Rectal smooth muscle tissue (tissue), 1 donor: Measurements from ENCODE around the gene MPO.

ENCODE experiments used
- H3K27ac ChIP-seq: one replicate; pipeline ENCODE4 v1.7.0; 2013; ENCODE audit warnings: low read depth, low read length, inconsistent platforms
- H3K27me3 ChIP-seq: one replicate; pipeline ENCODE4 v1.7.0; 2013; ENCODE audit warnings: low read length; ENCODE audit not compliant: control insufficient read depth, insufficient read depth
- H3K36me3 ChIP-seq: one replicate; pipeline ENCODE4 v1.7.0; 2013; ENCODE audit warnings: low read length; ENCODE audit not compliant: control insufficient read depth, insufficient read depth
- H3K4me1 ChIP-seq: one replicate; pipeline ENCODE4 v1.7.0; 2013; ENCODE audit warnings: low read length; ENCODE audit not compliant: control insufficient read depth, insufficient read depth
- H3K4me3 ChIP-seq: one replicate; pipeline ENCODE4 v1.7.0; 2013; ENCODE audit warnings: low read length
- H3K9ac ChIP-seq: one replicate; pipeline ENCODE4 v1.7.0; 2013; ENCODE audit warnings: low read length

Gene MPO

GRCh38 chr17:58276423-58276822, 4.3 kb downstream of the MPO start:
- no peaks in the 10 kb centered on the region for H3K4me1 ChIP-seq
- H3K9ac ChIP-seq, result no peak overlapping the region
- no peaks in the 10 kb centered on the region for H3K36me3 ChIP-seq
- H3K27me3 ChIP-seq, result peaks cover 3% of the 10 kb centered on the region
- H3K27ac ChIP-seq, result no peak overlapping the region
- H3K4me3 ChIP-seq, result no peak overlapping the region

DNA sequence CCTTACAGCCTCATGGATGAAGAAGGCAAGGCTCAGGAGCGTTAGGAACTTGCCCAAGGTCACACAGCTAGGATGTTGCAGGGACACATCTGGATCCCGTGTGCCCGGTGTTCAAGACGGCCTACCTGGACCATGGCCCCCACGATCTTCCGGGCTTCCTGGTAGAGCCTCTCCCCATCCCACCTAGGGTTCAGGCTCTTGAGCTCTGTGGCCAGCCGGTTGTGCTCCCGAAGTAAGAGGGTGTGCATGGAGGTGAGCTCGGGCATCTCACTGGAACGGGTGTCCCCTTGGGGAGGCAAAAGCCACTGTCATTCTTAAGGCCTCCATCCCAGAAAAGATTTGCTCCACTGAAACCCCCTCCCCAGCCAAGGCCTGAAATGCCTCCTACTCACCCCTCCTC, 5.3 kb downstream of the MPO start:
- Histone ChIP-seq H3K4me3 (no peak overlapping the region), H3K4me1 (no peaks in the 10 kb centered on the region)

GRCh38 chr17:58273453-58274104, 7.2 kb downstream of the MPO start:
- Histone ChIP-seq H3K9ac (no peak overlapping the region), H3K4me3 (no peak overlapping the region), H3K27ac (no peak overlapping the region), H3K4me1 (no peaks in the 10 kb centered on the region), H3K27me3 (no peaks in the 10 kb centered on the region), H3K36me3 (no peaks in the 10 kb centered on the region)

More for the DNA sequence above, 5.3 kb downstream of the MPO start:
- no peaks in the 10 kb centered on the region for H3K36me3 ChIP-seq
- no peak overlapping the region for H3K9ac ChIP-seq
- no peak overlapping the region for H3K27ac ChIP-seq
- H3K27me3 ChIP-seq, result peaks cover 3% of the 10 kb centered on the region

GRCh38 chr17:58272367-58273280, 8.1 kb downstream of the MPO start:
- H3K4me1 ChIP-seq, result no peaks in the 10 kb centered on the region
- no peak overlapping the region for H3K9ac ChIP-seq
- no peak overlapping the region for H3K27ac ChIP-seq
- H3K4me3 ChIP-seq, result no peak overlapping the region
- no peaks in the 10 kb centered on the region for H3K27me3 ChIP-seq
- H3K36me3 ChIP-seq, result no peaks in the 10 kb centered on the region

- Histone ChIP-seq H3K27ac (no peak overlapping the region), H3K36me3 (no peaks in the 10 kb centered on the region), H3K4me1 (no peaks in the 10 kb centered on the region), H3K9ac (no peak overlapping the region), H3K27me3 (no peaks in the 10 kb centered on the region), H3K4me3 (no peak overlapping the region)
These were observed 9.4 kb downstream of the MPO start for GRCh38 chr17:58271216-58271931.

GRCh38 chr17:58270476-58271215, 10.1 kb downstream of the MPO start:
- H3K27ac ChIP-seq, result no peak overlapping the region
- no peaks in the 10 kb centered on the region for H3K36me3 ChIP-seq

GRCh38 chr17:58269557-58270291, 11.0 kb downstream of the MPO start:
- Histone ChIP-seq H3K27ac (no peak overlapping the region), H3K27me3 (no peaks in the 10 kb centered on the region), H3K9ac (no peak overlapping the region), H3K36me3 (no peaks in the 10 kb centered on the region), H3K4me1 (no peaks in the 10 kb centered on the region), H3K4me3 (no peak overlapping the region)

More at GRCh38 chr17:58270476-58271215, 10.1 kb downstream of the MPO start:
- Histone ChIP-seq H3K9ac (no peak overlapping the region), H3K27me3 (no peaks in the 10 kb centered on the region), H3K4me1 (no peaks in the 10 kb centered on the region), H3K4me3 (no peak overlapping the region)

- H3K4me3 ChIP-seq, result no peak overlapping the region
- H3K27me3 ChIP-seq, result no peaks in the 10 kb centered on the region
- no peaks in the 10 kb centered on the region for H3K36me3 ChIP-seq
- no peaks in the 10 kb centered on the region for H3K4me1 ChIP-seq
- no peak overlapping the region for H3K9ac ChIP-seq
- no peak overlapping the region for H3K27ac ChIP-seq
These were observed 11.8 kb downstream of the MPO start for GRCh38 chr17:58268774-58269556.

- no peaks in the 10 kb centered on the region for H3K4me1 ChIP-seq
- H3K36me3 ChIP-seq, result no peaks in the 10 kb centered on the region
- H3K9ac ChIP-seq, result no peak overlapping the region
- H3K4me3 ChIP-seq, result no peak overlapping the region
- no peak overlapping the region for H3K27ac ChIP-seq
- no peaks in the 10 kb centered on the region for H3K27me3 ChIP-seq
These were observed 12.4 kb downstream of the MPO start for GRCh38 chr17:58268326-58268725.

DNA sequence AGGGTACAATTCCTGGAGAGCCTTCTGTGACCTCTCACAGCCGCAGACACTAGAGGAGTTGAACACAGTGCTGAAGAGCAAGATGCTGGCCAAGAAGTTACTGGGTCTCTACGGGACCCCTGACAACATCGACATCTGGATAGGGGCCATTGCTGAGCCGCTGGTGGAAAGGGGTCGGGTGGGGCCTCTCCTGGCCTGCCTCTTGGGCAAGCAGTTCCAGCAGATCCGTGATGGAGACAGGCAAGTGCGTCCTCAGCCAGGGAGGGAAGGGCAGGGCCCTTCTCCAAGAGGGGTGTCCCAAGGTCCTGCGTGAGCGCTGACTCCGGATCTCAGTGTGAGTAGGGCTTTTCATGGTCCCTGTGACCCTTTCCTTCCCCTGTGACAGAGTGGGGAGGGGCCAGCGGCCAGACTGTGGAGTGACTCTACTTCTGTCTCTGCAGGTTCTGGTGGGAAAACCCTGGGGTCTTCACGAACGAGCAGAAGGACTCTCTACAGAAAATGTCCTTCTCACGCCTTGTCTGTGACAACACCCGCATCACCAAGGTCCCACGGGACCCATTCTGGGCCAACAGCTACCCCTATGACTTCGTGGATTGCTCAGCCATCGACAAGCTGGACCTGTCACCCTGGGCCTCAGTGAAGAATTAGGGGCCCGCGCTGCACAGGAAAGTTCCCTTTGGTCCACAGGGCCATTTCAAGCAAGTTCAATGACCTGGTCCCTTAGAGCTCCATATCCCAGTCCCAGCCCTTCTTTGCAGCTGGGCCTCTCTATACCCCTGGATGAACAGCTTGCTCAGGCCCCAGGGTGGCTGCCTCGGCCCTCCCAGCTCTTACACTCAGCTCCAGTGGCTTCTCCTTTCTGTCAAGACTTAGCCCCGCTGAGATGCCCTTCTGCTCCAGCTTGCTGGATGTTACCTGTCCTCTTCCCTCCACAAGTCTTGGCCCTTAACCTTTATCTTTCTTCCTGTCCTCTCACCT, 13.1 kb downstream of the MPO start:
- Histone ChIP-seq H3K9ac (no peak overlapping the region), H3K36me3 (no peaks in the 10 kb centered on the region), H3K4me1 (no peaks in the 10 kb centered on the region), H3K27ac (no peak overlapping the region), H3K4me3 (no peak overlapping the region), H3K27me3 (no peaks in the 10 kb centered on the region)
